ENCODE measurements around the gene PCDH9.

Gene PCDH9

GRCh38 chr13:66528944-66529576, 701.1 kb downstream of the PCDH9 start:
- Histone ChIP-seq H3K36me3 (ENCODE audit: control insufficient read depth, insufficient read depth, low read length) (no peaks in the 10 kb centered on the region), H3K27me3 (replicated peaks; ENCODE audit: control insufficient read depth, insufficient read depth, low read length) (no peaks in the 10 kb centered on the region), H3K4me3 (replicated peaks; ENCODE audit: low read depth, low read length) (no peak overlapping the region)
- DNase-seq (ENCODE audit: extremely low read depth, insufficient read length): no peak
- TF ChIP-seq CTCF (IDR thresholded peaks at IDR 0.05; ENCODE audit: insufficient read depth, low read length, poor library complexity, severe bottlenecking): no peak

- no peaks in the 10 kb centered on the region for H3K36me3 ChIP-seq (ENCODE audit: control insufficient read depth, insufficient read depth, low read length)
- no peak for TF ChIP-seq CTCF (IDR thresholded peaks at IDR 0.05; ENCODE audit: insufficient read depth, low read length, poor library complexity, severe bottlenecking)
- no peaks in the 10 kb centered on the region for H3K27me3 ChIP-seq (replicated peaks; ENCODE audit: control insufficient read depth, insufficient read depth, low read length)
- DNase-seq (ENCODE audit: extremely low read depth, insufficient read length): no peak
- no peak overlapping the region for H3K4me3 ChIP-seq (replicated peaks; ENCODE audit: low read depth, low read length)
Observed at GRCh38 chr13:66528180-66528579, 702.0 kb downstream of the PCDH9 start.

- H3K4me3 ChIP-seq (replicated peaks; ENCODE audit: low read depth, low read length): no peak overlapping the region
- H3K36me3 ChIP-seq (ENCODE audit: control insufficient read depth, insufficient read depth, low read length): no peaks in the 10 kb centered on the region
- TF ChIP-seq CTCF (IDR thresholded peaks at IDR 0.05; ENCODE audit: insufficient read depth, low read length, poor library complexity, severe bottlenecking): no peak
- no peaks in the 10 kb centered on the region for H3K27me3 ChIP-seq (replicated peaks; ENCODE audit: control insufficient read depth, insufficient read depth, low read length)
- no peak for DNase-seq (ENCODE audit: extremely low read depth, insufficient read length)
Observed at GRCh38 chr13:66520511-66521355, 709.4 kb downstream of the PCDH9 start.

- TF ChIP-seq CTCF (IDR thresholded peaks at IDR 0.05; ENCODE audit: insufficient read depth, low read length, poor library complexity, severe bottlenecking): no peak
- Histone ChIP-seq H3K36me3 (ENCODE audit: control insufficient read depth, insufficient read depth, low read length) (no peaks in the 10 kb centered on the region), H3K4me3 (replicated peaks; ENCODE audit: low read depth, low read length) (no peak overlapping the region), H3K27me3 (replicated peaks; ENCODE audit: control insufficient read depth, insufficient read depth, low read length) (no peaks in the 10 kb centered on the region)
- DNase-seq (ENCODE audit: extremely low read depth, insufficient read length): no peak
Observed at GRCh38 chr13:66519259-66519658, 710.9 kb downstream of the PCDH9 start.

- H3K36me3 ChIP-seq (ENCODE audit: control insufficient read depth, insufficient read depth, low read length): no peaks in the 10 kb centered on the region
- TF ChIP-seq CTCF (IDR thresholded peaks at IDR 0.05; ENCODE audit: insufficient read depth, low read length, poor library complexity, severe bottlenecking): no peak
- DNase-seq (ENCODE audit: extremely low read depth, insufficient read length): no peak
- H3K27me3 ChIP-seq (replicated peaks; ENCODE audit: control insufficient read depth, insufficient read depth, low read length): no peaks in the 10 kb centered on the region
- no peak overlapping the region for H3K4me3 ChIP-seq (replicated peaks; ENCODE audit: low read depth, low read length)
Observed at GRCh38 chr13:66518068-66518467, 712.1 kb downstream of the PCDH9 start.
